Measurements from ENCODE around the gene GARIN5B. TPM values are rescaled to one million over a fixed set of nuclear protein-coding genes. Genes with fewer than 3 reads are reported as not detected.

GARIN5B gene
- total RNA-seq, 1 experiment from 2014 or later = not detected

GRCh38 chr19:55324662-55325061, 38.4 kb downstream of the GARIN5B start:
- DNase-seq (ENCODE audit: low read depth) = no peak

- DNase-seq (ENCODE audit: low read depth) = no peak
Observed at GRCh38 chr19:55322204-55322885, 40.7 kb downstream of the GARIN5B start.

GRCh38 chr19:55321466-55322137, 41.5 kb downstream of the GARIN5B start:
- DNase-seq (ENCODE audit: low read depth) = no peak

DNA sequence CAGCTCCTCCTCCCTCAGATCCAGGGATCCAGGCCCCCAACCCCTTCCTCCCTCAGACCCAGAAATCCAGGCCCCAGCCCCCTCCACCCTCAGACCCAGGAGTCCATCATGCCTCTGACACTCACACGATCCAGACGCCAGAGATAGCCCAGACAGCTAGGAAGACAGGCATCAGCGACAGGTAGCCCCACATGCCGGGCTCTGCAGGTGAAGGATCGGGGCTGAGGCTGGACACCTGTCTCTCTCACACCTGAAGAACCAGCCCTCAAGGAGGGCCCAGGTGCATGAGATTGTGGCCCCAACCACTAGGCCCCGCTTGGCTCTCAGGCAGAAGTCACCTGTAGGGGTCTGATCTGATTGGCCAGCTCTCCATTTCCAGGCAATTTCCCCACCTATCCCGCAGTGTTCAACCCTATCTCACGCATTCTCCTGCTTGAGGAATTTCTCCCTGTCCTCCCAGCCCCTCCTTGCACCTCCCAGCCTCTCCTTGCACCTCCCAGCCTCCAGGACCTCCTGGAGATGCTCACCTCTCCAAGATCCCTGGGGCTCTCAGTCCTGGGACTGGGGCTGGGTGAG, 42.1 kb downstream of the GARIN5B start:
- DNase-seq (ENCODE audit: low read depth) = no peak

GRCh38 chr19:55319785-55320184, 43.3 kb downstream of the GARIN5B start:
- peak; percentile 54 for DNase-seq (ENCODE audit: low read depth)

GRCh38 chr19:55316646-55317045, 46.4 kb downstream of the GARIN5B start:
- no peak for DNase-seq (ENCODE audit: low read depth)

GRCh38 chr19:55315956-55316525, 47.0 kb downstream of the GARIN5B start:
- no peak for DNase-seq (ENCODE audit: low read depth)

DNA sequence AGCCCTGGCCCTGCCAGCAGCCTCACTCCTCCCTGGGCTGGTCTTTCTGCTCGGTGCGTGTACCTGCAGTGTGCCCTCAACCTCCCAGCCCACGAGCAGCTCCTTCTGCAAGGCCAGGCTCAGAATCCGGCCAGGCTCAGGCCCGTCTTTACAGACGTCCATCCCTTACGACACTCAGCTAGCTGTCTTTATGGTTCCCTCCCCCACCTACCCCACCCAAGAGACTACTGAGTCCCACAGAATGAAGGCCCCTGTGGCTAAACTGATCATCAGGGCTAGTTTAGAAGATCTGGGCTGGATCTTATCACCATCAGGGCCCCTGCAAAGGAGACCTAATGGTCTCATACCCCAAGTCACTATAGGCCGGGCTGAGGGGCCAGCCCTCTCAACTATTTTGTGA, 48.7 kb downstream of the GARIN5B start:
- no peak for DNase-seq (ENCODE audit: low read depth)

GRCh38 chr19:55312621-55313512, 50.2 kb downstream of the GARIN5B start:
- DNase-seq (ENCODE audit: low read depth) = no peak

DNA sequence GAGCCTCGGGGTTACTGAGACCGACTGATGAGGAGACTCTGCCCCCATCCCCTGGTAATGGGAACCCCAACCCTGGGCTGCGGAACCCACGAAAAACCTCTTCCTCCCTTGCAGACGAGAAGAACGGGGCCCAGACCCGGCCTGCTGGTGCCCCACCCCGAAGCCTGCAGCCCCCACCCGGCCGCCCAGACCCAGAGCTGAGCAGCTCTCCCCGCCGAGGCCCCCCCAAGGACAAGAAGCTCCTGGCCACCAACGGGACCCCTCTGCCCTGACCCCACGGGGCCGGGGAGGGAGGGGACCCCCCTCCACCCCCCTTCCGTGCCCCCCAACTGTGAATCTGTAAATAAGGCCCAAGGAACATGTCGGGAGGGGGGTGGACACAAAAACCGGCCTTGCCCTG, 51.3 kb downstream of the GARIN5B start:
- DNase-seq (ENCODE audit: low read depth) = no peak

DNA sequence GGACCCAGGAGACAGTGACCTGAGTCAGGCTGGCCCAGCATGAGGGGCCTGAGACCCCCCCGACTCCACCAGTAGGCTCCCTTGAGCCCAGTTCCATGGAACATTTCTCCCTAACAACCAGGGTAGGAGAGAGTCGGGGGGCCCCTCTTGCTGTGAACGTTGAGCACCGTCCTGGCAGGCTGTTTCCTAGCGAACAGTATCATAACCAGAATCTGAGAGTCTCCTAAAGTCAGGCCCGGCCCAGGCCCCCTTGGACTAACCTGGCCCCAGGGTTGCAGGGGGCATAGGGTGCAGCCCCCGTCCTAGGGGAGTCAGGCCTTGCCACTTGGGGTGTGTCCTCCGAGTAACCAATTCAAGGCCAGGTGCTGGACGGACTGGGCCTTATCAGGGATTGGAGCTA, 51.7 kb downstream of the GARIN5B start:
- no peak for DNase-seq (ENCODE audit: low read depth)

GRCh38 chr19:55310498-55310897, 52.6 kb downstream of the GARIN5B start:
- no peak for DNase-seq (ENCODE audit: low read depth)

DNA sequence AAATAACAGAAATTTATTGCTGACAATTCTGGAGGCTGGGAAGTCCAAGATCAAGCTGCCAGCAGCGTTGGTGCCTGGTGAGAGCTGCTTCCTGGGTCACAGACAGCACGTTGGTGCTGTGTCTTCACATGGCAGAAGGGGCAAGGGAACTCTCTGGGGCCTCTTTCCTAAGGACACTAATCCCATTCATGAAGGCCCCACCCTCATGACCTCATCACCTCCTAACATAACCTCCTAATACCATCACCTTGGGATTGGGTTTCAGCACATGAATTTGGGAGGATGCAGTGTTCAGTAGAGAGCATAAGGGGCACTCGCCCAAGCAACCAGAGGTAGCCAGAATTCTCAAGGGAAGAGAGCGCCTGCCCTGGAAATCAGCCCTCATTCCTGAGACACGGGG, 53.6 kb downstream of the GARIN5B start:
- DNase-seq (ENCODE audit: low read depth) = no peak

DNA sequence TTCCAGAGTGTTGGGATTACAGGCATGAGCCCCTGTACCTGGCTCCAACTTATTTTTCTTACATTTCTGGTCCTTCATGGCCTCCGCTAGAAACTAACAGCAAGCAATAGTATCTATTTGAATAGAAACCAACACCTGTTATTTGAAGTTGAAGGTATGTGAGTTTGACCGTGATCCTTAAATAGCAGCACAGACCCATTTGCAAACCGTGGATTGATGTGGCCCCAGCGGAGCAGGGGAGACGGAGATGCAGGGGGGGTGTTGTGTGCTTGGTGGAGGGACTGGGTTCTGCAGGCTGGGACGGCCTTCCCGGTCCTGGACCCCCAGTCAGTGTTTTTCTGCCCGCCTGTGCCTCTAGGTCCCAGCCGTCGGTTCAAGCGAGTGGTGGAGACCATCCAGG, 54.8 kb downstream of the GARIN5B start:
- no peak for DNase-seq (ENCODE audit: low read depth)

DNA sequence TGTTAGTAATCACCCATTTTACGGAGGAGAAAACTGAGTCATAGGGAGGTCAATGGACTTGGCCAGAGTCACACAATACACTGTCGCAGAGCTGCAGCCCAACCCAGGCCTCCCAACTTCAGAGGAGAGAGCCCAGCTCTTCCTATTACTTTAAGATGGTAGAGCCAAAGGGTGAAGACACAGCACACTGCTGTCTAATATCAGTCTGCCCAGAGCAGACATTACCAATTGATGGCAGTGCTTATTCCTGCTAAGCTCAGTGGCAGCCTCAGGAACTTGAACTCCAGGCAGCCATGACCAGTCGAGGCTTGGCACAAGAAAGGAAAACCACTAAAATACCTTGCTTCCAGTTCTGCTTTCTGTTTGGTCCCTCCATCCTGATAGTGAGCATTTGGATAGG, 56.3 kb downstream of the GARIN5B start:
- no peak for DNase-seq (ENCODE audit: low read depth)

DNA sequence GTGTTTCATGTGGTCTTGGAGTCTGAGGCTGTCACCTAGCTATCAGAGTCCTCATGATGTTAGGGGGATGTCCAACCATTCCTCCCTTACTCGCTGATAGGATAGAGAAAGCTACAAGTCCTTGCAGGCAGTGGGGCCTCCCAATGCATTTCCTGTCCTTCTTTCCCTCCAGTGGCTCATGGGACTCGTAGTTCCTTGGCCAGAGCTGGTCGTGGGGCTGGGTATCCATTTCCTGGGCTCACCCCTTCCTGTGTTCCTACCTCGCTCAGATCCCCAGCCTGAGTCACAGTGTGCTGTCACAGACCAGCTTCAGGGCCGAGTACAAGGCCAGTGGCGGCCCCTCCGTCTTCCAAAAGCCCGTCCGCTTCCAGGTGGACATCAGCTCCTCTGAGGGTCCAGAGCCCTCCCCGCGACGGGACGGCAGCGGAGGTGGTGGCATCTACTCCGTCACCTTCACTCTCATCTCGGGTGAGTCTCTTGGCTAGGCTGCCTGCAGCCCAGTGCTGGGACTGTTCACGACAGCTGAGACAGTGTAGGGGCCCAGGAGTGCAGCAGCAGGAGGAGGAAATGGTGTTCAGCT, 57.0 kb downstream of the GARIN5B start:
- DNase-seq (ENCODE audit: low read depth) = no peak

DNA sequence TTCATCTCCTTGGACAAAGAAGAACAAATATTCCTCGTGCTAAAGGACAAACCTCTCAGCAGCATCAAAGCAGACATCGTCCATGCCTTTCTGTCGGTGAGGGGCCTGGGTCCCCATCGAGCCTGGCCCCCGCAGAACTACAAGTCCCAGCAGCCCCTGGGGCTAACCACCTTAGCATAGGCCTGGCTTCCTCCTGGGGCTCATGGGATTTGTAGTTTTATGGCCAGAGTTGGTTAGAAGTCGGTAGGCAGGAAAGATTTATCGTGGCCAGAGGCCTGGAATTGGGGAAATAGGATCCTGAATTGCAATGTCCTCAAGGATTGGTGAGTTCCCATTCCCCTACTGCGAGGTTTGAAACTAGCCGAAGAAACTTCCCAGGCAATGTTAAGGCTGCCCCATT, 57.6 kb downstream of the GARIN5B start:
- peak; percentile 32 for DNase-seq (ENCODE audit: low read depth)

- no peak for DNase-seq (ENCODE audit: low read depth)
Observed at GRCh38 chr19:55304980-55305379, 58.1 kb downstream of the GARIN5B start.
